ELR (cell line): ENCODE data around the gene PNLIPRP3.

Experiments
- DNase-seq: peaks from one replicate; pipeline ENCODE4 v3.0.0-alpha.2; 2015; ENCODE audit warnings: low read depth

Gene PNLIPRP3

GRCh38 chr10:116510565-116510964 lies 82.9 kb downstream of the PNLIPRP3 start:
- no peak for DNase-seq

- DNase-seq = no peak
These were observed 83.7 kb downstream of the PNLIPRP3 start for GRCh38 chr10:116511365-116511764.

GRCh38 chr10:116521424-116522290 lies 94.0 kb downstream of the PNLIPRP3 start:
- peak; percentile 62 for DNase-seq

- no peak for DNase-seq
These were observed 95.2 kb downstream of the PNLIPRP3 start for GRCh38 chr10:116522803-116523381.

- DNase-seq = no peak
These were observed 97.1 kb downstream of the PNLIPRP3 start for GRCh38 chr10:116524736-116525135.

GRCh38 chr10:116526219-116526618 lies 98.6 kb downstream of the PNLIPRP3 start:
- no peak for DNase-seq
